Left lung (tissue), 10 donors: ENCODE data around the gene ACSL5. TPM values are rescaled to one million over a fixed set of nuclear protein-coding genes. Genes with fewer than 3 reads are reported as not detected.

ENCODE experiments used
- ATAC-seq: fragments of 200-7000 bp; cut with Tn5 transposase; one replicate; pipeline ENCODE4 v1.9.1; 2020; ENCODE audit warnings: moderate library complexity
- DNase-seq, 4 donors: peaks; one replicate each; pipeline ENCODE4 v3.0.0-alpha.2; 2013 to 2020
- H3K27ac ChIP-seq, 2 donors: fragments of 200-600 bp; sonication (generic) in 1 of 2; one replicate each; pipeline versions ENCODE4 v1.5.0 to v1.8.0; 2020 to 2021
- H3K27me3 ChIP-seq, 2 donors: fragments of 200-600 bp; sonication (generic) in 1 of 2; one replicate each; pipeline versions ENCODE4 v1.5.0 to v1.8.0; 2020 to 2021
- H3K36me3 ChIP-seq, 2 donors: fragments of 200-600 bp; sonication (generic) in 1 of 2; one replicate each; pipeline versions ENCODE4 v1.5.0 to v1.8.0; 2020 to 2021
- H3K4me1 ChIP-seq, 2 donors: fragments of 200-600 bp; one replicate each; pipeline ENCODE4 v1.8.0; 2021
- H3K4me3 ChIP-seq, 2 donors: fragments of 200-600 bp; sonication (generic) in 1 of 2; one replicate each; pipeline versions ENCODE4 v1.5.0 to v1.8.0; 2020 to 2021; ENCODE audit warnings: mild to moderate bottlenecking in 1 of 2
- H3K9me3 ChIP-seq, 2 donors: fragments of 200-600 bp; sonication (generic) in 1 of 2; one replicate each; pipeline versions ENCODE4 v1.5.0 to v1.8.0; 2020 to 2021
- CTCF ChIP-seq, 2 donors: fragments of 200-600 bp; sonication (generic) in 1 of 2; IDR thresholded peaks; one replicate each; pipeline versions ENCODE4 v1.5.0 to v1.8.0; 2021; ENCODE audit warnings: antibody characterized with exemption in 2 of 2
- intact Hi-C, 2 donors: fragments of 100-400 bp; cut with DNase I; formaldehyde crosslinking; loops; one replicate each; pipeline versions ENCODE4 v1.11.2 to v1.14.2; 2022
- polyA plus RNA-seq, 6 donors: library from polyadenylated mRNA; unstranded; fragments of 120-200 nt; gene quantifications; one replicate each; pipeline ENCODE4 v1.2.1, GENCODE V29; 2013; ENCODE audit not compliant: insufficient read length in 6 of 6
- total RNA-seq, 2 donors: library from RNA; stranded (reverse); fragmentation: NEBNext Ultra II Directional; extraction: Animal tissue kit (Norgen Biotek cat#: 25700); gene quantifications; one replicate each; pipeline ENCODE4 v1.2.1, GENCODE V29; 2021
- donor health status: DM: no; HTN: yes; CAD: no.
- donor health status: DM: no; HTN: no; CAD: no.

ACSL5 gene
- total and polyA plus RNA-seq, 8 donors: 10.5 to 82.5 (median 14.1) TPM

GRCh38 chr10:112363696-112364688 lies 9.9 kb upstream of the ACSL5 start:
- Histone ChIP-seq H3K4me1 (peaks cover 13 to 27% of the 10 kb centered on the region in 2 donors), H3K9me3 (no peaks in the 10 kb centered on the region), H3K36me3 (no peaks in the 10 kb centered on the region), H3K27ac (peak overlapping the region; percentile 75 to 76), H3K27me3 (no peaks in the 10 kb centered on the region), H3K4me3 (no peak overlapping the region)
- ATAC-seq (peak; percentile 28), DNase-seq (peak in 1 of 4 donors; percentile 49)
- no peak for TF ChIP-seq CTCF (IDR thresholded peaks at IDR 0.05)
- intact Hi-C loops: no loop called here

- Histone ChIP-seq H3K4me3 (no peak overlapping the region), H3K27me3 (no peaks in the 10 kb centered on the region), H3K4me1 (peaks cover 13 to 27% of the 10 kb centered on the region in 2 donors), H3K36me3 (no peaks in the 10 kb centered on the region), H3K9me3 (no peaks in the 10 kb centered on the region), H3K27ac (no peak overlapping the region)
- intact Hi-C loops: no loop called here
- ATAC-seq: no peak
- no peak for DNase-seq
- no peak for TF ChIP-seq CTCF (IDR thresholded peaks at IDR 0.05)
Measured at GRCh38 chr10:112365014-112365432, 8.9 kb upstream of the ACSL5 start.

GRCh38 chr10:112365451-112365850 lies 8.5 kb upstream of the ACSL5 start:
- Histone ChIP-seq H3K4me1 (peaks cover 13 to 27% of the 10 kb centered on the region in 2 donors), H3K9me3 (no peaks in the 10 kb centered on the region), H3K4me3 (no peak overlapping the region), H3K36me3 (no peaks in the 10 kb centered on the region), H3K27me3 (no peaks in the 10 kb centered on the region), H3K27ac (no peak overlapping the region)
- TF ChIP-seq CTCF (IDR thresholded peaks at IDR 0.05): no peak
- intact Hi-C loops: no loop called here
- no peak for DNase-seq
- ATAC-seq: no peak

- Histone ChIP-seq H3K9me3 (no peaks in the 10 kb centered on the region), H3K27me3 (no peaks in the 10 kb centered on the region), H3K4me1 (peaks cover 8 to 15% of the 10 kb centered on the region in 2 donors), H3K36me3 (no peaks in the 10 kb centered on the region), H3K4me3 (no peak overlapping the region), H3K27ac (no peak overlapping the region)
- intact Hi-C loops: no loop called here
- ATAC-seq (no peak), DNase-seq (no peak)
- TF ChIP-seq CTCF (IDR thresholded peaks at IDR 0.05): no peak
Measured at GRCh38 chr10:112366992-112367391, 6.9 kb upstream of the ACSL5 start.

- intact Hi-C loops: no loop called here
- Histone ChIP-seq H3K27ac (no peak overlapping the region), H3K4me3 (no peak overlapping the region), H3K9me3 (no peaks in the 10 kb centered on the region), H3K4me1 (peaks cover 2 to 9% of the 10 kb centered on the region in 2 donors), H3K36me3 (no peaks in the 10 kb centered on the region), H3K27me3 (no peaks in the 10 kb centered on the region)
- no peak for DNase-seq
- no peak for ATAC-seq
- no peak for TF ChIP-seq CTCF (IDR thresholded peaks at IDR 0.05)
Measured at GRCh38 chr10:112367516-112367915, 6.4 kb upstream of the ACSL5 start.
